Endothelial cell of umbilical vein (primary cell): ENCODE measurements around the gene PTH1R. TPM values are rescaled to one million over a fixed set of nuclear protein-coding genes. Genes with fewer than 3 reads are reported as not detected.

Experiments
- BruUV-seq: library from RNA; stranded (reverse); fragments of 400-500 nt; replicated peaks from 2 replicates; lab custom pipeline; 2021; lab: Mats Ljungman, UMichigan
- CTCF ChIA-PET: fragments of 300-600, 350-600 bp; sonication (Branson Sonifier 250); formaldehyde crosslinking; loops from one replicate; lab custom pipeline; 2021; ENCODE audit warnings: antibody characterized with exemption, inconsistent platforms; lab: Charles Lee
- POLR2A ChIA-PET: fragments of 300-600, 350-600 bp; sonication (Branson Sonifier 250); formaldehyde crosslinking; loops from one replicate; lab custom pipeline; 2021; ENCODE audit warnings: antibody characterized with exemption, inconsistent platforms; lab: Charles Lee
- DNase-seq: peaks from one replicate; pipeline ENCODE4 v3.0.0-alpha.2; 2011; ENCODE audit warnings: low read depth, low spot score
- FAIRE-seq: peaks from 2 replicates; lab custom pipeline; 2011; peaks lifted over from hg19 to GRCh38; lab: Jason Lieb, UNC
- H2AFZ ChIP-seq: 2 replicates; pipeline ENCODE4 v1.6.0; 2012; ENCODE audit warnings: low read depth, low read length, control low read depth, inconsistent platforms
- H3K27ac ChIP-seq: 2 replicates; pipeline ENCODE4 v1.5.1; 2011; ENCODE audit warnings: low read depth, mild to moderate bottlenecking, control low read depth, low read length, moderate library complexity; ENCODE audit not compliant: insufficient read depth
- H3K27me3 ChIP-seq, 2 experiments: 2 replicates each; pipeline versions ENCODE4 v1.6.0 to v1.6.1; 2011; ENCODE audit warnings: low read length in 2 of 2, mixed read lengths in 1 of 2; ENCODE audit not compliant: control insufficient read depth in 2 of 2, insufficient read depth in 2 of 2
- H3K36me3 ChIP-seq, 2 experiments: 2 replicates in 1 of 2; 3 replicates in 1 of 2; pipeline ENCODE4 v1.5.1; 2011; ENCODE audit warnings: low read length in 2 of 2, mild to moderate bottlenecking in 1 of 2, moderate library complexity in 1 of 2; ENCODE audit not compliant: control insufficient read depth in 2 of 2, insufficient read depth in 2 of 2; ENCODE audit errors: extremely low read depth in 1 of 2
- H3K4me1 ChIP-seq: 3 replicates; pipeline ENCODE4 v1.5.1; 2011; ENCODE audit warnings: mild to moderate bottlenecking, low read length; ENCODE audit not compliant: control insufficient read depth, insufficient read depth; ENCODE audit errors: extremely low read depth
- H3K4me2 ChIP-seq: 2 replicates; pipeline ENCODE4 v1.6.1; 2011; ENCODE audit warnings: low read length, control low read depth, mixed read lengths; ENCODE audit not compliant: insufficient read depth
- H3K4me3 ChIP-seq, 3 experiments: fragments of 200-600 bp in 1 of 3; sonication (generic), shearing (Covaris generic) in 1 of 3; replicated peaks in 1 of 3; 2 replicates each; pipeline ENCODE4 v1.5.1; 2011 to 2016; ENCODE audit warnings: control low read depth in 3 of 3, low read length in 3 of 3, mild to moderate bottlenecking in 2 of 3, inconsistent platforms in 1 of 3, low read depth in 1 of 3, moderate library complexity in 1 of 3; ENCODE audit not compliant: insufficient read depth in 1 of 3
- H3K79me2 ChIP-seq: 2 replicates; pipeline ENCODE4 v1.6.0; 2012; ENCODE audit warnings: low read length, inconsistent platforms; ENCODE audit not compliant: control insufficient read depth, insufficient read depth
- H3K9ac ChIP-seq: replicated peaks from 2 replicates; pipeline ENCODE3; 2011; ENCODE audit warnings: low read length, control low read depth; ENCODE audit not compliant: insufficient read depth; ENCODE audit errors: extremely low read depth
- H3K9me1 ChIP-seq: replicated peaks from 3 replicates; pipeline ENCODE4 v1.6.0; 2011; ENCODE audit warnings: mild to moderate bottlenecking, low read length; ENCODE audit not compliant: control insufficient read depth, insufficient read depth; ENCODE audit errors: extremely low read depth
- H3K9me3 ChIP-seq: replicated peaks from 2 replicates; pipeline ENCODE4 v1.5.1; 2012; ENCODE audit warnings: low read length, inconsistent platforms; ENCODE audit not compliant: control insufficient read depth, insufficient read depth
- H4K20me1 ChIP-seq: replicated peaks from 2 replicates; pipeline ENCODE3; 2011; ENCODE audit warnings: mild to moderate bottlenecking, low read length; ENCODE audit not compliant: control insufficient read depth, insufficient read depth; ENCODE audit errors: extremely low read depth
- EZH2 ChIP-seq: IDR thresholded peaks from 2 replicates; pipeline ENCODE4 v1.6.1; 2012; ENCODE audit warnings: borderline replicate concordance, low read depth, mild to moderate bottlenecking, moderate library complexity, low read length, inconsistent platforms; ENCODE audit not compliant: severe bottlenecking
- FOS ChIP-seq: IDR thresholded peaks from 2 replicates; pipeline ENCODE4 v1.6.1; 2011; ENCODE audit warnings: mild to moderate bottlenecking, low read length, moderate library complexity, borderline replicate concordance; ENCODE audit not compliant: insufficient read depth
- GATA2 ChIP-seq: IDR thresholded peaks from 2 replicates; pipeline ENCODE4 v1.7.0; 2011; ENCODE audit warnings: low read depth, mild to moderate bottlenecking, moderate library complexity, mixed read lengths, low read length; ENCODE audit not compliant: insufficient read length, insufficient read depth
- JUN ChIP-seq: IDR thresholded peaks from 2 replicates; pipeline ENCODE4 v1.6.1; 2011; ENCODE audit warnings: borderline replicate concordance, low read depth; ENCODE audit not compliant: insufficient read length, insufficient read depth
- MYC ChIP-seq: IDR thresholded peaks from one replicate; pipeline ENCODE4 v1.6.1; 2011; ENCODE audit warnings: mild to moderate bottlenecking, low read depth, low read length
- POLR2A ChIP-seq: IDR thresholded peaks from 2 replicates; pipeline ENCODE4 v1.6.1; 2012; ENCODE audit warnings: low read depth, mild to moderate bottlenecking, control low read depth, low read length
- POLR2AphosphoS5 ChIP-seq: IDR thresholded peaks from 2 replicates; pipeline ENCODE4 v1.6.1; 2012; ENCODE audit warnings: low read depth, mild to moderate bottlenecking, control low read depth, low read length, moderate library complexity; ENCODE audit not compliant: insufficient read depth
- dilution Hi-C: fragments of 300-500 bp; cut with MboI; formaldehyde crosslinking; loops from one replicate; pipeline ENCODE4 v1.15.0; 2019; ENCODE audit warnings: low sequenced_read_pairs; ENCODE audit not compliant: extremely low pct_ligation_motif_present
- intact Hi-C: fragments of 100-400 bp; cut with micrococcal nuclease; formaldehyde crosslinking; loops from one replicate; pipeline ENCODE4 v1.10.0; 2022
- polyA plus RNA-seq, 4 experiments: library from polyadenylated mRNA; depleted of rRNA in 3 of 4; stranded (reverse) in 3 of 4; unstranded in 1 of 4; fragments of >200 nt; gene quantifications; 2 replicates each; pipeline versions ENCODE4 v1.2.1 to v1.2.3, GENCODE V29; 2011 to 2012; ENCODE audit warnings: missing spikeins in 1 of 4
- total RNA-seq: library from RNA; stranded (reverse); gene quantifications from 2 replicates; pipeline ENCODE4 v1.2.3, GENCODE V29; 2021
- TF ChIP-seq, protein P1 (sequence below), 2 donors: IDR thresholded peaks; 1 replicate in 1 of 2; 2 replicates in 1 of 2; pipeline ENCODE4 v1.5.1; 2011; ENCODE audit warnings: low read length in 2 of 2, mild to moderate bottlenecking in 2 of 2, moderate library complexity in 2 of 2, control low read depth in 1 of 2, inconsistent platforms in 1 of 2, low read depth in 1 of 2; ENCODE audit not compliant: insufficient read depth in 1 of 2; ENCODE audit errors: extremely low read depth in 1 of 2
- TF ChIP-seq, protein P2 (sequence below): IDR thresholded peaks from 2 replicates; pipeline ENCODE4 v1.6.1; 2011; ENCODE audit not compliant: insufficient read depth, insufficient read length

PTH1R gene
- total and polyA plus RNA-seq, 2 donors (not counting 3 experiments of a cell fraction or from before 2014, with no cell fraction given), result 0.08 to 0.46 TPM

DNA sequence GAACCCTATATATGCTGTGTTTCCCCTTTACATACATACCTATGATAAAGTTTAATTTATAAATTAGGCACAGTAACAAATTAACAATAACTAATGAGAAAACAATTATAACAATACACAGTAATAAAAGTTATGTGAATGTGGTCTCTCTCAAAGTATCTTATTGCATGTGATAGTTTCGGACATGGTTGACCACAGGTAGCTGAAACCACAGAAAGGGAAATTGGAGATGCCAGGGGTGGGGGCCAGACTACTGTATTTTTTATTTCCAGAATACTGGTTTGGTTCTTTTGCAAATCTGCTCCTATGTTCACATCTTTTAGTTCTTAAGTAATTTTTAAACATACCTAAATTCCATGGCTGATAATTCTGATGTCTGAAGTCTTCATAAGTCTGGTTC, 40.7 kb downstream of the PTH1R start:
- no TSS peak for BruUV-seq
- H2AFZ ChIP-seq, result no peak overlapping the region
- DNase-seq, result no peak
- no peak overlapping the region for H3K4me2 ChIP-seq
- ChIA-PET CTCF (no interaction called here), POLR2A (no interaction called here)
- FAIRE-seq, result no peak
- dilution Hi-C loops, result no loop called here
- H3K4me1 ChIP-seq, result peaks cover 6% of the 10 kb centered on the region
- intact Hi-C loops, result no loop called here
- no peaks in the 10 kb centered on the region for H3K9me1 ChIP-seq
- no peaks in the 10 kb centered on the region for H3K27me3 ChIP-seq
- H3K27ac ChIP-seq, result no peak overlapping the region
- H3K4me3 ChIP-seq, result no peak overlapping the region
- TF ChIP-seq JUN, result no peak
- TF ChIP-seq FOS, result no peak
- TF ChIP-seq, protein P1, sequence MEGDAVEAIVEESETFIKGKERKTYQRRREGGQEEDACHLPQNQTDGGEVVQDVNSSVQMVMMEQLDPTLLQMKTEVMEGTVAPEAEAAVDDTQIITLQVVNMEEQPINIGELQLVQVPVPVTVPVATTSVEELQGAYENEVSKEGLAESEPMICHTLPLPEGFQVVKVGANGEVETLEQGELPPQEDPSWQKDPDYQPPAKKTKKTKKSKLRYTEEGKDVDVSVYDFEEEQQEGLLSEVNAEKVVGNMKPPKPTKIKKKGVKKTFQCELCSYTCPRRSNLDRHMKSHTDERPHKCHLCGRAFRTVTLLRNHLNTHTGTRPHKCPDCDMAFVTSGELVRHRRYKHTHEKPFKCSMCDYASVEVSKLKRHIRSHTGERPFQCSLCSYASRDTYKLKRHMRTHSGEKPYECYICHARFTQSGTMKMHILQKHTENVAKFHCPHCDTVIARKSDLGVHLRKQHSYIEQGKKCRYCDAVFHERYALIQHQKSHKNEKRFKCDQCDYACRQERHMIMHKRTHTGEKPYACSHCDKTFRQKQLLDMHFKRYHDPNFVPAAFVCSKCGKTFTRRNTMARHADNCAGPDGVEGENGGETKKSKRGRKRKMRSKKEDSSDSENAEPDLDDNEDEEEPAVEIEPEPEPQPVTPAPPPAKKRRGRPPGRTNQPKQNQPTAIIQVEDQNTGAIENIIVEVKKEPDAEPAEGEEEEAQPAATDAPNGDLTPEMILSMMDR (IDR thresholded peaks at IDR 0.05; ENCODE audit: extremely low read depth in 1 of 2, insufficient read depth in 1 of 2, low read depth in 1 of 2, low read length in 2 of 2), result no peak
- no peak for TF ChIP-seq POLR2AphosphoS5
- TF ChIP-seq, protein P2, sequence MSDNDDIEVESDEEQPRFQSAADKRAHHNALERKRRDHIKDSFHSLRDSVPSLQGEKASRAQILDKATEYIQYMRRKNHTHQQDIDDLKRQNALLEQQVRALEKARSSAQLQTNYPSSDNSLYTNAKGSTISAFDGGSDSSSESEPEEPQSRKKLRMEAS, result no peak
- no peak for TF ChIP-seq MYC
- TF ChIP-seq EZH2, result no peak
- TF ChIP-seq GATA2, result no peak
- no peak for TF ChIP-seq POLR2A
- H3K9ac ChIP-seq, result no peak overlapping the region
- no peaks in the 10 kb centered on the region for H3K79me2 ChIP-seq
- H3K9me3 ChIP-seq, result no peaks in the 10 kb centered on the region
- H4K20me1 ChIP-seq, result no peaks in the 10 kb centered on the region
- peaks cover 7 to 26% of the 10 kb centered on the region in 2 experiments for H3K36me3 ChIP-seq
